NCI-H1092 (cell line): ENCODE measurements around the gene SMIM10L2A.
"Not testable (repeated sequence)": the region's sequence is repeated elsewhere in the genome, so short reads cannot be mapped to it uniquely, and the experiment has no call there.

Source experiments
- DNase-seq: peaks from one replicate; lab custom pipeline; 2025; lab: John Stamatoyannopoulos, UW

Gene SMIM10L2A

DNA sequence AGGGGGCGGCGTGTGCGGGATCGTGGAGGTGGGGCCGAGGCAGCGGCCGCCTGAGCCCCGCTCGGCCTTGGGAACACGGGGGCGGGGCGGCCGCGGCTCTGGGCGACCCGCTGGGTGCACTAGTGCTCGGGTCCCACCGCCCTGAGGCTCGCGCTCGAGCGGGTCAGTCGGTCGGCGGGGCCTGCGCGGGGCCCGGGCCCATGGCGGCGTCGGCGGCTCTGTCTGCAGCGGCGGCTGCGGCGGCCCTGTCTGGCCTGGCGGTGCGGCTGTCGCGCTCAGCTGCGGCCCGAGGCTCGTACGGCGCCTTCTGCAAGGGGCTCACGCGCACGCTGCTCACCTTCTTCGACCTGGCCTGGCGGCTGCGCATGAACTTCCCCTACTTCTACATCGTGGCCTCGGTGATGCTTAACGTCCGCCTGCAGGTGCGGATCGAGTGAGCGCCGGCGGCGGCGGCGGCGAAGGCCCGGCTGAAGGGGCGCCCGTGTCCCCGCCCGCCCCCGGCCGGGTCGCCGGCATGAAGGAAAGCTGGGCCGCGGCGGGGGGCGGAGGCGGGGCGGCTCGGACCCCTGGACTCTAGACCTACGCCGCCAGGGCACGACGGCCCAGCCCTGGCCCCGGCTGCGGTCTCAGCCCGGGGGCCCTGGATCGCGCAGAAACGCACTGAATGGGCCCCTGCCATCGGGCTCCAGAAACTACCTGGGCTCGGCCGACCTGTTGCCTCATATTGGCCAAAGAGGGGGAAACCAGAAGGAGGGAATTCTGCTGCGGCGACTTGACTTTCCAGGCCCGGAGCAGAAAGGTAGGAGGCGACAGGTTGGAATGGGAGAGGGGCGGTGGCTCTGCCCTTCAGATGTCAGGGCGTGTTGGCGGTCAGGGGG is at the start of gene SMIM10L2A:
Gene SMIM10L2A, plus strand, starts transcription at position 13 of the 878 bp plus-strand sequence. Its CDS starts 188 bp downstream, at position 201.
- DNase-seq = no peak

DNA sequence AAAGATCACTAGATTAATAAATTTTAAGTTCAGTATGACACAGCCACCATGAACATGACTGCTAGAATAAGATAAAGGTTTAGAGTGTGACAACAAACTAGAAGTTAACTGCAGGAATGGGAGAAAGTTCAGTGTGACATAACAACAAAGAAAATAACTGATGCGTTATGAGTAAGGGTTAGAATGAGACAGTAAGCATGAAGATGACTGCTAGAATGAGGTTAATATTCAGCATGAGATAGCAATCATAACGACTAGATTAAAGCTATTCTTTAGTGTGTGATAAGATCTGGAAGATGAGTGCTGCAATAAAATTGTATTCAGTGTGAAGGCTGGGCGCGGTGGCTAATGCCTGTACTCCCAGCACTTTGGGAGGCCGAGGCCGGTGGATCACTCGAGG is 48.4 kb upstream of the SMIM10L2A start:
- DNase-seq = no peak

DNA sequence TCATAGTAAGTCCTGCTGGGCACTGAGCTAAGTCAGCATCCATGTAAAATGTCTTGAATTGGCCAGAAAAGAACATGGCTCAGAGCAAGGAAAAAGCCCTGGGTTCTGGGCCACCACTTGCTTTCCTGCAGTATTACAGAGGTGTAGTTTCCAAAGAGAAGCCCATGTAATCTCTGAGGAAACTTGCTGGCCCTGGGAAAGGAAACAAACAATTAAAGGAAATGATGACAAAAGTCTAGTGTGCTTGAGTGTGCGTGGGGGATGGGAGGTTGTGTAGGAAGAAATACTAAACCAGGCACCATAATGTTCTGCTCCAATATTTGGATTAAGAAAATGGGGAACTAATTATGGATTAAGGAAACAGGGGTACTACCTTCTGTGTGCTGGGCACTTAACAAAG is 39.5 kb upstream of the SMIM10L2A start:
- no peak for DNase-seq

DNA sequence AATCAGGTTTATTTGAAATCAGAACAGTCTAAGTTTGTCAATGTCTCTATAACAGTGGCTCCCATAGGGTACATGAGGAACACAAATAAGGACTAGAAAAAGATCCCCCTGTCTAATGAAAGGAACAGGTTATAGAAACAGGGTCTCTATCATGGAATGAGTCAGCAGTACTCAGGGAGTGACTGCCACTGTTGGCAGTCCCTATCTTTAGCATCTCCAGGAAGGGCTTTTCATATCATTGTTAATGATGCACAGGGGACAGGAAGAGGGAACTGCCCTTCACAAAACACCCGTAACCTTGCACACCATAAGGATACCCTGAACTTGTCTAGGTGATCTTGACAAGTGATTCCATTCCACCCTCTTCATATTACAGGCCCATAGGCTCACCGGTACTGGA is 38.5 kb upstream of the SMIM10L2A start:
- DNase-seq = no peak

DNA sequence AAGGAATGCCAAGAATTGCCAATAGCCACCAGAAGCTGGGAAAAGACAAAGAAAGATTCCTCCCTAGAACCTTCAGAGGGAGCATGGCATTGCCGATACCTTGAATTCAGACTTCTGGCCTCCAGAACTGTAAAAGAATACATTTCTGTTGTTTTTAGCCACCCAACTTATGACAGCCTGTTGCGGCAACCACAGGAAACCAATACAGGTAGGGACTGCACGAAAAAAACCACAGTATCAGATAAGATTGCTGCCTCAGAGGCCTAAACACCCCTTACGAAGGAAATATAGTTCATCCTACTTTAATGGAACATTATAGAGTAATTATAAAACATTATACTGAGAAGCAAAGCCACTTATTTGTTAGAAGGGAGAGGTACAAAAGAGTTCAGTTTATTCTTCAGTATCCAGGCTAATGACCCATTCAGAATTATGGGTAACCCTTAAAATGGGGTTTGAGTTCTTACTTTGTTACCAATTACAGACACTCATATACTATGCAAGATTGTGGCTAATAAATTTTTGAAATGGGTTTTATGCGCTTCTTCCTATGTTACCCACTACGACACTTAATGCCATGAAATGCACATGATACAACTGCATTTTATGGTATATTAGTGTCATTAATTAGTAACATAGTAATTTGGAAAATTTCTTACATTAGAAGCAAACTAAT is 37.4 kb upstream of the SMIM10L2A start:
- no peak for DNase-seq

DNA sequence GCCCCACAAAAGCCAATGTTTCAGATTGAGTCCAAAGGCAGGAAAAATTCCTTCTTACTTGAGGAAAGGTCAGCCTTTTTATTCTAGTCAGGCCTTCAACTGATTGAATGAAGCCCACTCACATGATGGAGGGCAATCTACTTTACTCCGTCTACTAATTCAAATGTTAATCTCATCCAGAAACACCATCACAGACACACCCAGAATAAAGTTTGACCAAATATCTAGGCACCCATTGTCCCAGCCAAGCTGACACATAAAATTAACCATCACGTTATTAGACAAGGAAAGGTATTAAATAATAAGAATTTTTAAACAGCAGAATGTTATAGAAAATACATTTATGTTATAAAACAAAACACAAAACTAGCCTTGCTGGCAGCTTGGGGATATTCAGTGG is 32.9 kb upstream of the SMIM10L2A start:
- DNase-seq = no peak

DNA sequence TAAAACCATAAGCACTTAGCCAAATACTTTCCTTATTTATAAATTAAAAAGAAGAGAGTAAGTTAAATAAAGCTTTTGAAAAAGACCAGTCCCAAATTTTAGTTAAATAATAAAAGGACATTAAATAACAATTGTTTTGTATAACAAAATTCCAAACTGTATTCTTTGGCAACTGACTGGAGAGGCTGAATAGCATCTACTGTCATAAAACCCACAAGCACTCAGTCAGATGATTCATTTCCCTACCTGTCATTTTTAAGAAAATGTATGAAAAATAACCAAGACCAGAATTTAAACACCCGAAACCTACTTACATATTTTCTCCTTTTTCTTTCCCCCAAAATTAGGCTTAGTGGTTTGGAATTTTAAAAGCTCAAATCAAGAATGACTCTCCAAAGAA is 32.5 kb upstream of the SMIM10L2A start:
- no peak for DNase-seq

DNA sequence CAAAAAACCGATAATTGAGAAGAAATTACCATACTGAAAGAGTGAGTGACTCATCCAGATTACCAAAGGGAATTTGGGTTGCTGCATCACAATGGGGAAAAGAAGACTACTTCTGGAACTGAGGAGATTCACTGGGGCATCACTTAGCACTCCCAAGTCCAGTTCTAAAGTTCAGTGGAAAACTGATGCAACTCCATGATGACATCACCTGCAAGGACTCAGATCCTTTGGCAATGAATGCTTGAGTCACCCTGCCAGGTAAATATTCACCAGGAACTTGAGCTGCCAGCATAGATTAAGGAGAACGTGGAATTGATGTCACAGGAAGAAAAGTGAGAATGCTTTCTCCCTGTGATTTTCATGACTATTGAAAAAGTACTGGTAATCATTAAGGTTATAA is 32.0 kb upstream of the SMIM10L2A start:
- no peak for DNase-seq

DNA sequence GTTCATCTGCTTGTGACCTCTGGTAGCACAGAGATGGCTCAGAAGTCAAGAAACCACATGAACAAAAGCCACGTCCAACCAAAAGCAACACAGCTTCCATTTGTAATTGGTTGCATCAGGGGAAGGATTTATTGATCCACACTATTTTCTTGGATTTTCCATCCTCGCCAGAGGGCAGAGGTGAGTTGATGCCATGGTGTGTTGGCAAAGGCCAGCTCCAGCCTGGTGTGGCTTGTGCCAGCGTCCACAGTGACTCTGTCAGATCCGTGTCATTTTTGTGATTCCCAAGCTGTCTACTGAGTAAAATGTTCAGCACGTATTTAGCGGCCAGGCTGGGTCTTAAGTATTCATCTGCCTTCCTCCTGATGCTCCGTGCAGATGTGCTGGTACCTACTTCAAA is 30.0 kb upstream of the SMIM10L2A start:
- no peak for DNase-seq

DNA sequence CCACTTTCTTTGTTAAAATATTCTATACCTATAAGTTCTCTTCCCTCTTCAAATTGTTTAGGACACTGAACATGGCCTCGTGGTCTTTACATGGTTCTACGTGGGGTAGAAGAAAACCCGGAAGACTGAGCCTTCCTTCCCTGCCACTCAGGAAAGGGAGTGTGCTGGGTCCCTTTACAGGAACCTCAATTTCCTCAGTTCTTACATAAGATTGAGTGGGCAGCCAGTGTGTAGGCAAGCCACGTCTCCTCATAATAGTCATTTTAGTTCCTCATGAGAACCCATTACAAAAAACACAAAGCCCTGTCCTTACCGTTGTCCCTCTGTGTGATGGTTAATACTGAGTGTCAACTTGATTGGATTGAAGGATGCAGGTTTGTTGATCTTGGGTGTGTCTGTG is 28.7 kb upstream of the SMIM10L2A start:
- DNase-seq = no peak

DNA sequence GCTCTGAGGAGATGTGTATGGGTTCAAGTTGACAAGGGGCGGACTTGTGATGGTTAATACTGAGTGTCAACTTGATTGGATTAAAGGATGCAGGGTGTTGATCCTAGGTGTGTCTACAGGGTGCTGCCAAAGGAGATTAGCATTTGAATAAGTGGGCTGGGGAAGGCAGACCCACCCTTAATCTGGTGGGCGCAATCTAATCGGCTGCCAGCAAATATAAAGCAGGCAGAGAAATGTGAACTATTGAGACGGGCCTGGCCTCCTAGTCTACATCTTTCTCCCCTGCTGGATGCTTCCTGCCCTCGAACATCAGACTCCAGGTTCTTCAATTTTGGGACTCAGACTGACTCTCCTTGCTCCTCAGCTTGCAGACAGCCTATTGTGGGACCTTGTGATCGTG is 26.7 kb upstream of the SMIM10L2A start:
- no peak for DNase-seq

DNA sequence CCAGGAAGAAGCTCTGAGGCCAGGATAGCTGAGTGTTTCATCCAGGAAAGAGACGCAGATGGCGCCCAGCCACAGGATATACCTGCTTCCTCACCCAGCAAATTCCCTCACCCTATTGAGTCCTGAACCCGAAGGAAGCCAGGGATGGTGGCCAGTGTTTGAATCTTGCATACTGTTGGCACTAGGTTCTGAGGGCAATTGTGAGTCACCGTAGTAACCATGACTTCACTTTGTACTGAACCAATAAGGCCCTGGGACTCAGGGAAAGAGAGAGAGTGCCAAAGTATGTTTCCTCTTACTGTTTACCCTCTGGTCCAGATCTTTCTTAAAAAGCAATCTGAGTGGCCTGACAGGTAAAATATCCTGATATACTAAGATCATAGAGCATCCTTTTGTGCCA is 25.6 kb upstream of the SMIM10L2A start:
- DNase-seq = no peak

DNA sequence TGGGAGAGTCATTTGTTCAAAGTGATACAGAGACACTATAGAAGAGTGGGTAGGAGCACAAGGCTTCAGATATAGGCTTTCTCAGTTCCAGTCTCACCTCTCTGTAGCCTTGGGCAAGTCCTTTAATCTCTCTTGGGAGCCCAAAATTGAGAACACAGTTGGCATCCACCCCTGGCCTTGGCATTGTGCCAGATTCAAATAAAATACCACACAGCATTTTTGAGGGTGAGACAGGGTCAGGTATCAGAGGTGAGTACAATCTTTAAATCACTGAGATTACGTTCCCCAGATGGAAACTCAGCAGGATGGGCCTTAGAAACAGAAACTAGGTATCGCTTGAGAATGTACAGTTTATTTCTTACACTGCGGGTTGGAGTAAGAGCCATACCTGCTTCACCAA is 25.2 kb upstream of the SMIM10L2A start:
- no peak for DNase-seq

DNA sequence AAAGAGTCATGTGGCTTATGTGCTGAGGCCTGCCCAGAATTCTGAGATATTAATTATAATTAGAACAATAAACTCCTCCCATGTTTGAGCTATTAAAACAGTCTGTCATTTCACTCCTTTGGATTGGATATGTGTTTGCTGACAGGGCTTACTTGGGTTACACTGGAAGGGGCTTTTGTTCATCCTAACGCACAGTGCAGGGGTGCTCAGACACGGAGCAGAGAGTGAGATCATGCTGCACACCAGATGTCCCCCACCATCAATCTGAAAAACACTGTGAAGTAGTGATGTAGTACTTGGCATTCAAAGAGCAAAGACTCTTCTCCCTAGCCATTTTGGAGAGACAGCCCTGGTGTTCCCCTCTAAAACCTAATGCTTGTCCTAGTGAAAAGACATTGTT is 24.1 kb upstream of the SMIM10L2A start:
- DNase-seq = no peak

DNA sequence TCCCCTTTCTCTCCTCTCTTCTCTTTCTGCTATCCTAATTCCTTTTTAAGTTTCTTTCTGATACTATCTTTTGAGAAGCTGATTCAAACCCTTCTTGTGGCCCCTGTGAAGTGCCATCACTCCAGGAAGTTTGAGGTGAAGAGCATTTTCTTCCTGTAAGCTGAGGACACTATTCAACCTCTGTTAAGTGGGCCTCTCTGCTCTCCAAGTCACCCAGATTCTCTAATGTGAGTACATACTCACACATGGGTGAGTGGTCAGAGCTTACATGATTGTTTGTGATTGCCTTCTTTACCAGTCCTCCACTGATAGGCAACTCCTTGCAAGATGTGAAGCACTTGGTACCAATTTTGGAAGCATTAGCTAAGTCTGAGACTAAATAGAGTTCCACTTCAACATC is 18.4 kb upstream of the SMIM10L2A start:
- no peak for DNase-seq

DNA sequence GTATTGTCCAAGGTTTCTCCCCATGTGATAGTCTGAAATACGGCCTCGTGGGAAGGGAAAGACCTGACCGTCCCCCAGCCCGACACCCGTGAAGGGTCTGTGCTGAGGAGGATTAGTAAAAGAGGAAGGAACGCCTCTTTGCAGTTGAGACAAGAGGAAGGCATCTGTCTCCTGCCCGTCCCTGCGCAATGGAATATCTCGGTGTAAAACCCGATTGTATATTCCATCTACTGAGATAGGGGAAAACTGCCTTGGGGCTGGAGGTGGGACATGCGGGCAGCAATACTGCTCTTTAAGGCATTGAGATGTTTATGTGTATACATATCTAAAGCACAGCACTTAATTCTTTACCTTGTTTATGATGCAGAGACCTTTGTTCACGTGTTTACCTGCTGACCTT is 15.3 kb upstream of the SMIM10L2A start:
- not testable (repeated sequence) for DNase-seq

DNA sequence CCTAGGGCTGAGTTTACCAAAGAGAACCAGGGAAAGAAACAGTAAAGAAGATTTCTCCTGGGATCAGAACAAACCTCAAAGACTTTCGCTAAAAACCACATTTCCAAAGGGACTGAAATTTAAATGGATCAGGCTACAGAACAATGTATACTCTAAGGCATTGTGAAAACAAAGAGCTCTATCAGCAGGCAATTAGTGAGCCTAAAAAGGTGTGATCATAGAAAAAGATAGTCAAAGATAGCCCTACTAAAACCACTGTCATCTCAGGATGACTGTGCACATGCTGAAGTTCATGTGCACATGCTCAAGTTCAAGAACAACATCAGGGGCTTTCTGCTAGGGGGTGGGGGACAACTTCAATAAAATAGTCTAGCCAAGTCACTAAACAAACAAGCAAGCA is 12.9 kb upstream of the SMIM10L2A start:
- no peak for DNase-seq

DNA sequence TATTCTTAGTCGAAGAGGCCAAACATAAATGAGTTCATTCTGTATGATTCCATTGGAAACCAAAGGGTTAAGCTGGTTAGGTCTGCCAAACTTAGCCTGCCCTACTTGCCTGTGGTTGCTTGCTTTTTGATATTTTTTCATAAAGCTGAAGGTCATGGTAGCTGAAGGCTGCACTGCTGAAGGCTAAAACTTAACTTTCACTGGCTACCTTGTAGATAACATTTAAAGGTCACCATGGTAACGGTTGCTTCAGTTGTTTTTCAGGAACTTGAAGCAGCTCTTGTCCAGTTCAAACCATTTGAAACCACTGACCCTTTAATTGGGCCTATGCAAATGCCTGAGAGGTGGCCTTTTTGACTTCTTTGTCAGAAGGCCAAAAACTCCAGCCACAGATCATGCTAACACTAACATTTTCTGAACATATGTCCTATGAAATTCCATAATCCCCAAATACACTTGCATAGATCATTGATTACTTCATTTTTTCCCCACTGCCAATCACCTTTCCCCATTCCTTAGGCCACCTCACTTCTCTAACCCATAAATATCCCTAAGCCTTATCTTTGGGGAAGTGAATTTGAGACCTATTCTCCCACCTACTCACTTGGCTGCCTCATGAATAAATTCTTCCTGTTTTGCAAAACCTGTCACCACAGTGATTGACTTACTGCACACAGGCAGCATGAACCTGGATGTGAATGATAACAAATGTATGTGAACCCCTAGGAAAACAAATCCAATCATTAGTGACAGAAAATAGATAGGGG is 10.7 kb upstream of the SMIM10L2A start:
- no peak for DNase-seq

DNA sequence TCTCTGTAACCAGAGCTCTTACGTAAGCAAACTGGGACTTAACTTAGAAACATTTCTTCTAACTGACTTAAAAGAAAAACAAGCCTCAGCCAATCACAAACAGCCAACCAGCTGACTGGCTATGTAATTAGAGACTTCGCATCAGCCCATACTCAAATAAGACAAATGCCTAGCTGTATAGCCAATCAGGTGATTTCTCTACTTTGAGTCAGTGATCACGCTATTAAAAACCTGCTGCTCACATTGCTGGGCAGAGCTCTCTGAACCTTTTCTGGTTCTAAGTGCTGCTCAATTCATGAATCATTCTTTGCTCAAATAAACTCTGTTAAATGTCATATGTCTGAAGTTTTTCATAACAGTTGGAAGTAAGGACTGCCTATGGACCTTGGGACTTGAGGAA is 9.9 kb upstream of the SMIM10L2A start:
- DNase-seq = no peak

DNA sequence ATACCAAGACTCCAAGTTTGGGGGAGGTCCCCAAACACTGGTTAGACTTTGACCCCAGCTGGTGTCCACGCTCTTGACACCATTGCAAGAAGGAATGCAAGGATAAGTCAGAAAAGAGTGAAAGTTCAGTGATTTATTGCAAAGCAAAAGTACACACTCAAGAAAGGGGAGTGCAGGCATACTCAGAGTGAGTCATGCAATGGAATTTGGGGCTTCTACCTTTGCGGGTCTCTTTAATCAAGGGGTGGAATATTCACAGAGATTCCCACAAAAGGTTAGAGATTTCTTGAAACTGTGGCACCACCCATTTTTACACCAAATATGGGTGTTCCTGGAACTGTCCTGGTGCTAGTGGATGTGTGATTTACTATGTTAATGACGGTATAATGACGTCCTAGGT is 5.2 kb upstream of the SMIM10L2A start:
- DNase-seq = no peak

DNA sequence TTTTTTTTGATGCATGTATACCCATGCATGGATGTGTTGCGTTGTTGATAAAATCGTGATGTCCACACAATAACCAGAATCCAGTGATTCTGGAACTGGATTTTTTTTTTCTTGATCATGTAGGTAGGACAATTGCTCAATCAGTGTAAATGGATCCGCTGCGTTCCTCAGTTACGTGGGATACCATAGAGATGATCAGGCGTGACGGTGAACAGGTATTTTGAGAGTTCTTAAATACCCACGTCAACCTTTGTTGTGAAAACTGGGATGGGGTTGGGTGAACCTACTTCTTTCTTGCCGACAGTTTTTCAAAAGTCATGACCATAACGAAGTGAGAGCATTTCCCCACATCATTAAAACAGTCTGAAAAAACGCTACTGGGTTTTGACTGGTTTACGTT is 913 bp upstream of the SMIM10L2A start:
- no peak for DNase-seq

DNA sequence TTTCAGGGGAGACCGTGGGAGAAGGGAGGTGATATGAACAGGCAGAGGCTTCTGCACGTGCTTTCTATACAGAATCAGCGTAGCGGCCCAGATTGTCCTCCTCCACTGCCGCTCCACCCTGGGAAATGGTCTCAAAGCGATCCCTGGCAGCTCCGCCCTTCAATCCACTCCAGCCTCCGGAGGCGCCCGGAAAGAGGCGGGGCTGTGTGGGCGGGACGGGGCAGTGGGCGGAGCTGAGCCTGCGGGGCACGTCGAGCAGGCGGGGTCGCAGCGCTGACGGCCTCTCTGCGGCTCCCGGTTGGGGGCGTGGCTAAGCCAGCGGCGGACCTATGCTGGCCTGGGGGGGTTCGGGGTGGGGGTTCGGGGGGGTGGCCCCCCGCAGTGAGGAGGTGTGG is 210 bp upstream of the SMIM10L2A start:
- peak; percentile 80 for DNase-seq

DNA sequence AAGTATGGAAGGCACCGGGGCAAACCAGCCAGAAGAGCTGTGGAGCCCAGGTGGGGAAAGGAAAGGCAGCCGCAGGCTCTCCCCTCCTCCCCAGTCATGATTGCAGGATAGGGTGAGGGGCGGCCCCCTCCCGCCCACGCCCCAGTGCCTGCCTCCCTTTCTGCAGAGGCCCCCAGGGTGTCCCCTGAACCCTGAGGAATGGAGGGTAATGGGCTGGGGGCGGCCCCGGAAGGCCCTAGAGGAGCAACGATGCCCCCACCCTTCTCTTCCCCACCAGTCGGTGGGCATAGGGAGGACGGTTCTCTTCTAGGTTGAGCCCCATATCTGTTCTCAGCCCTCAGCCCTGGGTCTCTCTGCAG is 1.0 kb downstream of the SMIM10L2A start:
- not testable (repeated sequence) for DNase-seq
